ENCODE results near the gene SUFU.

SUFU gene

GRCh38 chr10:102621443-102622325 is 117.9 kb downstream of the SUFU start:
- TF ChIP-seq CTCF (IDR thresholded peaks at IDR 0.05; ENCODE audit: borderline replicate concordance, extremely low read depth, low read length, poor library complexity, severe bottlenecking) (no peak), EZH2 (IDR thresholded peaks at IDR 0.05; ENCODE audit: borderline replicate concordance, low read depth, low read length, severe bottlenecking) (no peak)
- Histone ChIP-seq H3K9me3 (ENCODE audit: insufficient read depth, low read length, severe bottlenecking) (no peaks in the 10 kb centered on the region), H3K4me3 (ENCODE audit: low read depth in 1 of 2, low read length in 2 of 2) (no peak overlapping the region), H3K9ac (ENCODE audit: low read depth, low read length) (no peak overlapping the region), H2AFZ (ENCODE audit: low read depth, low read length) (no peak overlapping the region), H3K4me1 (ENCODE audit: insufficient read depth, low read length) (no peaks in the 10 kb centered on the region), H4K20me1 (ENCODE audit: insufficient read depth, low read length) (no peaks in the 10 kb centered on the region; the same call in 1 of the 2 replicates), H3K27ac (ENCODE audit: low read length) (no peak overlapping the region), H3K36me3 (ENCODE audit: insufficient read depth, low read length) (peaks cover 19% of the 10 kb centered on the region), H3K4me2 (ENCODE audit: insufficient read depth, low read length) (no peak overlapping the region), H3K27me3 (ENCODE audit: insufficient read depth, low read length, poor library complexity) (no peaks in the 10 kb centered on the region), H3K79me2 (ENCODE audit: insufficient read depth, low read length) (no peaks in the 10 kb centered on the region)
- ATAC-seq (ENCODE audit: insufficient read depth, low read depth) (no peak), DNase-seq (no peak)

- Histone ChIP-seq H3K4me1 (ENCODE audit: insufficient read depth, low read length) (no peaks in the 10 kb centered on the region), H4K20me1 (ENCODE audit: insufficient read depth, low read length) (no peaks in the 10 kb centered on the region; the same call in 1 of the 2 replicates), H3K27ac (ENCODE audit: low read length) (no peak overlapping the region), H3K9ac (ENCODE audit: low read depth, low read length) (no peak overlapping the region), H3K36me3 (ENCODE audit: insufficient read depth, low read length) (no peaks in the 10 kb centered on the region; the same call in 1 of the 2 replicates), H3K79me2 (ENCODE audit: insufficient read depth, low read length) (no peaks in the 10 kb centered on the region), H2AFZ (ENCODE audit: low read depth, low read length) (no peak overlapping the region), H3K27me3 (ENCODE audit: insufficient read depth, low read length, poor library complexity) (no peaks in the 10 kb centered on the region), H3K4me3 (ENCODE audit: low read depth in 1 of 2, low read length in 2 of 2) (no peak overlapping the region), H3K4me2 (ENCODE audit: insufficient read depth, low read length) (no peak overlapping the region), H3K9me3 (ENCODE audit: insufficient read depth, low read length, severe bottlenecking) (no peaks in the 10 kb centered on the region)
- TF ChIP-seq CTCF (IDR thresholded peaks at IDR 0.05; ENCODE audit: borderline replicate concordance, extremely low read depth, low read length, poor library complexity, severe bottlenecking) (no peak), EZH2 (IDR thresholded peaks at IDR 0.05; ENCODE audit: borderline replicate concordance, low read depth, low read length, severe bottlenecking) (no peak)
- DNase-seq = no peak
- ATAC-seq (ENCODE audit: insufficient read depth, low read depth) = no peak
Observed at GRCh38 chr10:102624094-102624493, 120.3 kb downstream of the SUFU start.

- Histone ChIP-seq H3K27ac (ENCODE audit: low read length) (no peak overlapping the region), H2AFZ (ENCODE audit: low read depth, low read length) (no peak overlapping the region), H3K4me1 (ENCODE audit: insufficient read depth, low read length) (no peaks in the 10 kb centered on the region), H3K4me2 (ENCODE audit: insufficient read depth, low read length) (no peak overlapping the region), H3K9me3 (ENCODE audit: insufficient read depth, low read length, severe bottlenecking) (no peaks in the 10 kb centered on the region), H3K27me3 (ENCODE audit: insufficient read depth, low read length, poor library complexity) (no peaks in the 10 kb centered on the region), H3K79me2 (ENCODE audit: insufficient read depth, low read length) (no peaks in the 10 kb centered on the region), H3K9ac (ENCODE audit: low read depth, low read length) (no peak overlapping the region), H4K20me1 (ENCODE audit: insufficient read depth, low read length) (no peaks in the 10 kb centered on the region; the same call in 1 of the 2 replicates), H3K4me3 (ENCODE audit: low read depth in 1 of 2, low read length in 2 of 2) (no peak overlapping the region), H3K36me3 (ENCODE audit: insufficient read depth, low read length) (no peaks in the 10 kb centered on the region; the same call in 1 of the 2 replicates)
- no peak for ATAC-seq (ENCODE audit: insufficient read depth, low read depth)
- DNase-seq = no peak
- TF ChIP-seq CTCF (IDR thresholded peaks at IDR 0.05; ENCODE audit: borderline replicate concordance, extremely low read depth, low read length, poor library complexity, severe bottlenecking) (no peak), EZH2 (IDR thresholded peaks at IDR 0.05; ENCODE audit: borderline replicate concordance, low read depth, low read length, severe bottlenecking) (no peak)
Observed at GRCh38 chr10:102624751-102625645, 121.2 kb downstream of the SUFU start.
